Ovary (tissue), 3 donors: Measurements from ENCODE around the gene ITGA6.

Experiments used
- CTCF ChIP-seq, 3 donors: fragments of 450-650 bp in 2 of 3; fragments of 200-600 bp in 1 of 3; IDR thresholded peaks; one replicate each; pipeline versions ENCODE4 v1.5.1 to v1.8.0; 2016 to 2022; ENCODE audit warnings: antibody characterized with exemption in 3 of 3, mild to moderate bottlenecking in 1 of 3
- EP300 ChIP-seq: sonication (generic); formaldehyde crosslinking; IDR thresholded peaks from one replicate; pipeline ENCODE4 v1.6.1; 2017; ENCODE audit warnings: antibody characterized with exemption
- POLR2A ChIP-seq: fragments of 450-650 bp; IDR thresholded peaks from one replicate; pipeline ENCODE4 v1.6.1; 2017; ENCODE audit warnings: antibody characterized with exemption, mild to moderate bottlenecking, moderate library complexity
- donor health status: DM: no; HTN: no; CAD: no.

- TF ChIP-seq POLR2A (no peak), CTCF (IDR thresholded peaks at IDR 0.05) (no peak), EP300 (no peak)
Measured at GRCh38 chr2:172397148-172397834, 30.1 kb upstream of the ITGA6 start.
